AG04449 (cell line): ENCODE results near the gene OGDH.
"Not testable (repeated sequence)": the region's sequence is repeated elsewhere in the genome, so short reads cannot be mapped to it uniquely, and the experiment has no call there.

Experiments
- CTCF ChIA-PET: fragments of 350-600 bp; formaldehyde crosslinking; extraction: SDS; loops from one replicate; lab custom pipeline; 2021; ENCODE audit warnings: antibody characterized with exemption; lab: Yijun Ruan, JAX
- POLR2A ChIA-PET: fragments of 400-600, 350-600 bp; formaldehyde crosslinking; extraction: SDS; loops from one replicate; lab custom pipeline; 2020; ENCODE audit warnings: antibody characterized with exemption, inconsistent platforms; lab: Yijun Ruan, JAX
- DNase-seq: peaks from one replicate; pipeline ENCODE4 v3.0.0-alpha.2; 2010; ENCODE audit warnings: low read depth, low spot score
- H3K4me3 ChIP-seq: 2 replicates; pipeline ENCODE4 v1.5.1; 2011; ENCODE audit warnings: low read depth, mild to moderate bottlenecking, control low read depth, low read length
- CTCF ChIP-seq: IDR thresholded peaks from one replicate; pipeline ENCODE4 v1.5.1; 2011; ENCODE audit warnings: mild to moderate bottlenecking, moderate library complexity, low read length, control low read depth, inconsistent platforms; ENCODE audit not compliant: insufficient read depth; ENCODE audit errors: missing control alignments

Gene OGDH

GRCh38 chr7:44712012-44712411, 105.6 kb downstream of the OGDH start:
- no peak for TF ChIP-seq CTCF
- no peak for DNase-seq
- ChIA-PET CTCF (no interaction called here), POLR2A (no interaction called here)
- no peak overlapping the region for H3K4me3 ChIP-seq

GRCh38 chr7:44713141-44713540, 106.7 kb downstream of the OGDH start:
- no peak for TF ChIP-seq CTCF
- CTCF ChIA-PET = no interaction called here
- H3K4me3 ChIP-seq = no peak overlapping the region
- no peak for DNase-seq
- POLR2A ChIA-PET = no interaction called here

GRCh38 chr7:44713680-44714335, 107.4 kb downstream of the OGDH start:
- ChIA-PET POLR2A (no interaction called here), CTCF (no interaction called here)
- DNase-seq = no peak
- no peak for TF ChIP-seq CTCF
- no peak overlapping the region for H3K4me3 ChIP-seq

- CTCF ChIA-PET = no interaction called here
- POLR2A ChIA-PET = no interaction called here
- no peak overlapping the region for H3K4me3 ChIP-seq
- TF ChIP-seq CTCF = no peak
- DNase-seq = no peak
Measured at GRCh38 chr7:44716205-44716604, 109.8 kb downstream of the OGDH start.

- POLR2A ChIA-PET = interaction anchor here (0.6 kb wide), 1 partner anchor 36 kb away, joined by 3 read pairs; no protein-coding TSS in a partner anchor
- CTCF ChIA-PET = no interaction called here
- no peak for DNase-seq
- no peak for TF ChIP-seq CTCF
- H3K4me3 ChIP-seq = no peak overlapping the region
Measured at GRCh38 chr7:44720301-44720700, 113.9 kb downstream of the OGDH start.

- no peak for DNase-seq
- ChIA-PET POLR2A (no interaction called here), CTCF (no interaction called here)
- no peak for TF ChIP-seq CTCF
- no peak overlapping the region for H3K4me3 ChIP-seq
Measured at GRCh38 chr7:44724276-44724675, 117.8 kb downstream of the OGDH start.

- POLR2A ChIA-PET, CTCF ChIA-PET, H3K4me3 ChIP-seq, DNase-seq: not testable (repeated sequence)
Measured at GRCh38 chr7:44726250-44726649, 119.8 kb downstream of the OGDH start.
